CD4-positive, alpha-beta memory T cell (primary cell): ENCODE results near the gene UGT1A8. TPM values are rescaled to one million over a fixed set of nuclear protein-coding genes. Genes with fewer than 3 reads are reported as not detected.

ENCODE experiments used
- CTCF ChIA-PET: fragments of 350-600 bp; sonication (Branson Sonifier 250); formaldehyde crosslinking; loops from one replicate; lab custom pipeline; 2021; ENCODE audit warnings: inconsistent platforms; ENCODE audit not compliant: partially characterized antibody; lab: Charles Lee
- POLR2A ChIA-PET: fragments of 350-600 bp; sonication (Branson Sonifier 250); formaldehyde crosslinking; loops from one replicate; lab custom pipeline; 2021; ENCODE audit not compliant: partially characterized antibody; lab: Charles Lee
- DNase-seq, 5 donors: peaks; one replicate each; pipeline versions ENCODE4 v3.0.0 to v3.0.0-alpha.2; 2020 to 2022; ENCODE audit warnings: mixed read lengths in 1 of 5
- H3K27ac ChIP-seq: one replicate; pipeline ENCODE4 v1.7.0; 2013; ENCODE audit warnings: low read depth, low read length
- H3K27me3 ChIP-seq: 2 replicates; pipeline ENCODE4 v1.7.0; 2013; ENCODE audit warnings: mild to moderate bottlenecking, low read length, moderate library complexity; ENCODE audit not compliant: insufficient read depth
- H3K36me3 ChIP-seq: 2 replicates; pipeline ENCODE4 v1.7.0; 2013; ENCODE audit warnings: mild to moderate bottlenecking, low read length, moderate library complexity; ENCODE audit not compliant: insufficient read depth
- H3K4me1 ChIP-seq: 2 replicates; pipeline ENCODE4 v1.7.0; 2013; ENCODE audit warnings: mild to moderate bottlenecking, low read length, moderate library complexity; ENCODE audit not compliant: insufficient read depth
- H3K4me3 ChIP-seq, 2 donors: one replicate each; pipeline ENCODE4 v1.7.0; 2013; ENCODE audit warnings: low read length in 2 of 2, mild to moderate bottlenecking in 1 of 2
- H3K9me3 ChIP-seq, 2 donors: one replicate each; pipeline ENCODE4 v1.7.0; 2013; ENCODE audit warnings: low read length in 2 of 2, control low read depth in 1 of 2; ENCODE audit not compliant: control insufficient read depth in 1 of 2
- H3K27ac Mint-ChIP-seq, 7 donors: one replicate each; pipeline ENCODE4 v1.8.0; 2020 to 2021; ENCODE audit warnings: mixed read lengths in 7 of 7, mild to moderate bottlenecking in 6 of 7, inconsistent platforms in 3 of 7, moderate library complexity in 3 of 7
- H3K27me3 Mint-ChIP-seq, 2 donors: one replicate each; pipeline ENCODE4 v1.8.0; 2020 to 2021; ENCODE audit warnings: mixed read lengths in 2 of 2
- H3K36me3 Mint-ChIP-seq, 2 donors: one replicate each; pipeline ENCODE4 v1.8.0; 2020 to 2021; ENCODE audit warnings: mixed read lengths in 2 of 2, inconsistent platforms in 1 of 2, mild to moderate bottlenecking in 1 of 2
- H3K4me1 Mint-ChIP-seq, 4 donors: one replicate each; pipeline ENCODE4 v1.8.0; 2020 to 2021; ENCODE audit warnings: mixed read lengths in 4 of 4, mild to moderate bottlenecking in 1 of 4
- H3K4me3 Mint-ChIP-seq, 8 donors: one replicate each; pipeline ENCODE4 v1.8.0; 2020 to 2021; ENCODE audit warnings: mixed read lengths in 8 of 8, mild to moderate bottlenecking in 7 of 8, moderate library complexity in 6 of 8, inconsistent platforms in 3 of 8
- H3K9me3 Mint-ChIP-seq, 8 donors: one replicate each; pipeline ENCODE4 v1.8.0; 2020 to 2021; ENCODE audit warnings: mixed read lengths in 8 of 8, mild to moderate bottlenecking in 5 of 8, inconsistent platforms in 3 of 8, moderate library complexity in 1 of 8
- intact Hi-C: fragments of 100-400 bp; cut with micrococcal nuclease; formaldehyde crosslinking; loops from one replicate; pipeline ENCODE4 v1.15.1; 2023
- polyA plus RNA-seq, 2 donors: library from polyadenylated mRNA; unstranded; fragments of 300-500 nt; fragmentation: Illumina TruSeq; gene quantifications; one replicate each; pipeline ENCODE4 v1.2.3, GENCODE V29; 2021
- total RNA-seq, 2 experiments: library from RNA; stranded (reverse); gene quantifications; one replicate each; pipeline ENCODE4 v1.2.3, GENCODE V29; 2021

The UGT1A8 gene
- total and polyA plus RNA-seq, 4 experiments from 2014 or later: not detected

GRCh38 chr2:233702238-233702637 lies 84.8 kb downstream of the UGT1A8 start:
- Histone ChIP-seq H3K36me3 (no peaks in the 10 kb centered on the region), H3K4me3 (no peak overlapping the region), H3K9me3 (no peaks in the 10 kb centered on the region), H3K27ac (no peak overlapping the region), H3K27me3 (no peaks in the 10 kb centered on the region), H3K4me1 (no peaks in the 10 kb centered on the region)
- peaks cover 0 to 12% of the 10 kb centered on the region in 2 donors for H3K27me3 Mint-ChIP-seq
- no peak overlapping the region for H3K4me3 Mint-ChIP-seq
- no peaks in the 10 kb centered on the region for H3K36me3 Mint-ChIP-seq
- POLR2A ChIA-PET: no interaction called here
- no peak overlapping the region for H3K27ac Mint-ChIP-seq
- peaks cover 0 to 6% (median 1%) of the 10 kb centered on the region in 8 donors for H3K9me3 Mint-ChIP-seq
- no peaks in the 10 kb centered on the region for H3K4me1 Mint-ChIP-seq
- intact Hi-C loops: no loop called here
- no peak for DNase-seq
- CTCF ChIA-PET: no interaction called here

DNA sequence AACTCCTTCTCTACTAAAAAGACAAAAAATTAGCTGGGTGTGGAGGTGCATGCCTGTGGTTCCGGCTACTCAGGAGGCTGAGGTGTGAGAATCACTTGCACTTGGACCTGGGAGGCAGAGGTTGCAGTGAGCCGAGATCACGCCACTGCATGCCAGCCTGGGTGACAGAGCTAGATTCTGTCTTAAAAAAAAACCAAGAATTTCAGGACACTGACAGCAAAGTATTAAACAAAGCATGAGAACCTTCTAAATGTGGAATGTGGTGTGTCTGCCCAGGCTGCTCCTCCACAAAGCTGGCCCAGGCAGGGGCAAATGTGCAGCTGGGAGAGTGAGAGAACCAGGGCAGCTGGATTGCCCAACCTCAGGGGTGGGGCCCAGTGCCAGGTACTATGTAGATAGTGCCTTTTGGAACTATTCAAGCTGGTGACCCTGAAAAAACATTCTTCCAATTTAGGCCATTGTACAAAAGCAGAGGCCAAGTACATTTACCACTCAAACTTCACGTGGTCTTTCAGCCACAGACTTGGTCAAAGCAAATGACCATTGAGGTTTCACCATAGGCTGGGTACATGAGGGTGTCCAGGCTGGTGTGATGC lies 88.6 kb downstream of the UGT1A8 start:
- H3K4me1 ChIP-seq: no peaks in the 10 kb centered on the region
- no peak overlapping the region for H3K27ac Mint-ChIP-seq
- no peak for DNase-seq
- POLR2A ChIA-PET: no interaction called here
- no peaks in the 10 kb centered on the region for H3K27me3 ChIP-seq
- H3K9me3 Mint-ChIP-seq: peaks cover 0 to 6% (median 1%) of the 10 kb centered on the region in 8 donors
- no peak overlapping the region for H3K4me3 Mint-ChIP-seq
- intact Hi-C loops: no loop called here
- H3K36me3 Mint-ChIP-seq: no peaks in the 10 kb centered on the region
- peaks cover 8 to 23% of the 10 kb centered on the region in 2 donors for H3K27me3 Mint-ChIP-seq
- no peaks in the 10 kb centered on the region for H3K4me1 Mint-ChIP-seq
- H3K27ac ChIP-seq: no peak overlapping the region
- H3K36me3 ChIP-seq: no peaks in the 10 kb centered on the region
- no peaks in the 10 kb centered on the region for H3K9me3 ChIP-seq
- H3K4me3 ChIP-seq: no peak overlapping the region
- CTCF ChIA-PET: interaction anchor here (2.1 kb wide), 1 partner anchor 10 kb away, joined by 5 read pairs; no protein-coding TSS in a partner anchor

DNA sequence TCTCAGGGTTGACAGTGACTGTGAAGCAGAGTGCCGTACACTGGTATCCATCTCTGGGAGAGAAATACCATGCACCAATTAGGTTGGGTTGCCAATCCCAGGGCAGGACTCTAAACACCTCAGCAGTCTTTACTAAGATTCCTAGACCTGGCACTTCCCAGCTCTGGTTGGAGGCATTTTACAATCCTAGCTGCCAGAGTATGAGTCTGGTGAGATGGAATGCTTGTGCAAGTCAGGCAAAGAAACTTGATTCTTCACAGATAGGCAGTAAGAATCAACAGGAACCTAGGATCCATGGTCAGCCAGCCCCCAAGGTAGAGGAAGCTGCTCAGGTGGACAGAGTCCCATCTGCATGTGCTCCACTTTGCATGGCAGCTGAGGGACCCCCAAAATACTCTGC lies 89.3 kb downstream of the UGT1A8 start:
- peaks cover 14 to 27% of the 10 kb centered on the region in 2 donors for H3K27me3 Mint-ChIP-seq
- ChIA-PET CTCF (interaction anchor here (2.1 kb wide), 1 partner anchor 9 kb away, joined by 5 read pairs; no protein-coding TSS in a partner anchor), POLR2A (no interaction called here)
- intact Hi-C loops: no loop called here
- no peak overlapping the region for H3K4me3 Mint-ChIP-seq
- no peak overlapping the region for H3K27ac Mint-ChIP-seq
- Histone ChIP-seq H3K27me3 (no peaks in the 10 kb centered on the region), H3K36me3 (no peaks in the 10 kb centered on the region), H3K4me3 (no peak overlapping the region), H3K9me3 (no peaks in the 10 kb centered on the region), H3K4me1 (no peaks in the 10 kb centered on the region), H3K27ac (no peak overlapping the region)
- no peaks in the 10 kb centered on the region for H3K36me3 Mint-ChIP-seq
- peaks cover 0 to 6% (median 1%) of the 10 kb centered on the region in 8 donors for H3K9me3 Mint-ChIP-seq
- no peaks in the 10 kb centered on the region for H3K4me1 Mint-ChIP-seq
- DNase-seq: no peak

GRCh38 chr2:233707940-233708644 lies 90.7 kb downstream of the UGT1A8 start:
- peaks cover 19 to 29% of the 10 kb centered on the region in 2 donors for H3K27me3 Mint-ChIP-seq
- Histone ChIP-seq H3K4me3 (no peak overlapping the region), H3K27me3 (no peaks in the 10 kb centered on the region), H3K27ac (no peak overlapping the region), H3K4me1 (no peaks in the 10 kb centered on the region), H3K36me3 (no peaks in the 10 kb centered on the region), H3K9me3 (no peaks in the 10 kb centered on the region)
- intact Hi-C loops: no loop called here
- DNase-seq: no peak
- H3K9me3 Mint-ChIP-seq: peaks cover 0 to 6% (median 1%) of the 10 kb centered on the region in 8 donors
- ChIA-PET CTCF (no interaction called here), POLR2A (no interaction called here)
- no peaks in the 10 kb centered on the region for H3K36me3 Mint-ChIP-seq
- H3K4me3 Mint-ChIP-seq: no peak overlapping the region
- H3K4me1 Mint-ChIP-seq: no peaks in the 10 kb centered on the region
- H3K27ac Mint-ChIP-seq: no peak overlapping the region

- no peak overlapping the region for H3K27ac Mint-ChIP-seq
- CTCF ChIA-PET: no interaction called here
- Histone ChIP-seq H3K4me1 (no peaks in the 10 kb centered on the region), H3K4me3 (no peak overlapping the region), H3K27me3 (no peaks in the 10 kb centered on the region), H3K27ac (no peak overlapping the region), H3K36me3 (no peaks in the 10 kb centered on the region), H3K9me3 (no peaks in the 10 kb centered on the region)
- H3K36me3 Mint-ChIP-seq: no peaks in the 10 kb centered on the region
- DNase-seq: no peak
- H3K4me1 Mint-ChIP-seq: no peaks in the 10 kb centered on the region
- peaks cover 25 to 32% of the 10 kb centered on the region in 2 donors for H3K27me3 Mint-ChIP-seq
- POLR2A ChIA-PET: no interaction called here
- intact Hi-C loops: no loop called here
- no peak overlapping the region for H3K4me3 Mint-ChIP-seq
- peaks cover 0 to 6% (median 1%) of the 10 kb centered on the region in 8 donors for H3K9me3 Mint-ChIP-seq
Measured at GRCh38 chr2:233708942-233709341, 91.5 kb downstream of the UGT1A8 start.

GRCh38 chr2:233711312-233712008 lies 94.0 kb downstream of the UGT1A8 start:
- peak; percentile 32 to 58 (median 44) for DNase-seq
- Histone ChIP-seq H3K4me3 (no peak overlapping the region), H3K4me1 (no peaks in the 10 kb centered on the region), H3K27me3 (no peaks in the 10 kb centered on the region), H3K9me3 (no peaks in the 10 kb centered on the region), H3K27ac (no peak overlapping the region), H3K36me3 (no peaks in the 10 kb centered on the region)
- no peaks in the 10 kb centered on the region for H3K36me3 Mint-ChIP-seq
- H3K4me3 Mint-ChIP-seq: no peak overlapping the region
- ChIA-PET CTCF (interaction anchor here (0.9 to 1.5 kb wide), 4 partner anchors 10 to 37 kb away, joined by 3 to 4 read pairs (median 3); no protein-coding TSS in a partner anchor), POLR2A (no interaction called here)
- no peaks in the 10 kb centered on the region for H3K4me1 Mint-ChIP-seq
- H3K9me3 Mint-ChIP-seq: peaks cover 0 to 2% (median 0%) of the 10 kb centered on the region in 8 donors
- intact Hi-C loops: loop anchor here (5.0 kb wide), 1 partner anchor 1104 kb away; no protein-coding TSS in a partner anchor
- H3K27me3 Mint-ChIP-seq: peaks cover 33% of the 10 kb centered on the region in 2 donors
- no peak overlapping the region for H3K27ac Mint-ChIP-seq
